K562 (cell line): ENCODE results near the gene TESK2. TPM values are rescaled to one million over a fixed set of nuclear protein-coding genes. Genes with fewer than 3 reads are reported as not detected.

Experiments used
- ATAC-seq: fragments of 200-7000 bp; cut with Tn5 transposase; 3 replicates; pipeline ENCODE4 v1.9.1; 2020; ENCODE audit warnings: moderate library complexity
- BruUV-seq: library from RNA; stranded (reverse); fragments of 400-500 nt; replicated peaks from 2 replicates; lab custom pipeline; 2021; lab: Mats Ljungman, UMichigan
- CTCF ChIA-PET: fragments of 300-600 bp; formaldehyde crosslinking; extraction: SDS; loops from one replicate; lab custom pipeline; 2021; ENCODE audit warnings: low intra/inter-chr PET ratio; lab: Yijun Ruan, JAX
- POLR2A ChIA-PET: fragments of 300-600, 350-650 bp; sonication (Branson Sonifier 250); formaldehyde crosslinking; extraction: SDS; loops from one replicate; lab custom pipeline; 2021; ENCODE audit warnings: antibody characterized with exemption, inconsistent platforms; lab: Yijun Ruan, JAX
- DNase-seq, 4 experiments: peaks; one replicate each; pipeline versions ENCODE4 v3.0.0 to v3.0.0-alpha.2; 2011 to 2018; ENCODE audit warnings: low spot score in 3 of 4, mixed read lengths in 3 of 4; ENCODE audit errors: extremely low read depth in 1 of 4
- FAIRE-seq: peaks from 2 replicates; lab custom pipeline; 2011; peaks lifted over from hg19 to GRCh38; lab: Jason Lieb, UNC
- H2AFZ ChIP-seq: 2 replicates; pipeline ENCODE4 v1.6.0; 2011; ENCODE audit warnings: low read depth, low read length, control low read depth, inconsistent platforms
- H3K27ac ChIP-seq: fragments of 200-600 bp; 3 replicates; pipeline ENCODE4 v1.8.0; 2011; ENCODE audit warnings: low read depth, mild to moderate bottlenecking, control low read depth, inconsistent platforms, low read length, moderate library complexity, mixed read lengths; ENCODE audit errors: extremely low read depth
- H3K27me3 ChIP-seq, 2 experiments: fragments of 300-600 bp in 1 of 2; 2 replicates in 1 of 2; 3 replicates in 1 of 2; pipeline versions ENCODE4 v1.6.0 to v1.8.0; 2011; ENCODE audit warnings: inconsistent platforms in 2 of 2, low read length in 2 of 2, mild to moderate bottlenecking in 1 of 2, mixed read lengths in 1 of 2, moderate library complexity in 1 of 2; ENCODE audit not compliant: control insufficient read depth in 2 of 2, insufficient read depth in 2 of 2
- H3K36me3 ChIP-seq: fragments of 300-600 bp; 3 replicates; pipeline ENCODE4 v1.8.0; 2011; ENCODE audit warnings: mild to moderate bottlenecking, low read length, inconsistent platforms; ENCODE audit not compliant: control insufficient read depth, insufficient read depth
- H3K4me1 ChIP-seq, 2 experiments: fragments of 200-600 bp in 1 of 2; replicated peaks in 1 of 2; 2 replicates in 1 of 2; 3 replicates in 1 of 2; pipeline versions ENCODE4 v1.5.1 to v1.8.0; 2011; ENCODE audit warnings: inconsistent platforms in 2 of 2, low read length in 2 of 2, mild to moderate bottlenecking in 1 of 2, mixed read lengths in 1 of 2, moderate library complexity in 1 of 2; ENCODE audit not compliant: control insufficient read depth in 2 of 2, insufficient read depth in 2 of 2
- H3K4me2 ChIP-seq: 2 replicates; pipeline ENCODE4 v1.6.1; 2011; ENCODE audit warnings: low read length, control low read depth, inconsistent platforms, mixed read lengths; ENCODE audit not compliant: insufficient read depth
- H3K4me3 ChIP-seq: fragments of 200-600 bp; sonication (generic), shearing (Covaris generic); 2 replicates; pipeline ENCODE4 v1.5.1; 2016; ENCODE audit warnings: control low read depth, inconsistent platforms
- H3K79me2 ChIP-seq: fragments of 200-600 bp; 3 replicates; pipeline ENCODE4 v1.8.0; 2011; ENCODE audit warnings: low read length, inconsistent platforms; ENCODE audit not compliant: control insufficient read depth, insufficient read depth
- H3K9ac ChIP-seq, 2 experiments: 2 replicates each; pipeline versions ENCODE4 v1.6.0 to v1.6.1; 2011; ENCODE audit warnings: low read depth in 2 of 2, low read length in 2 of 2, control low read depth in 1 of 2, inconsistent platforms in 1 of 2, mild to moderate bottlenecking in 1 of 2, mixed read lengths in 1 of 2; ENCODE audit not compliant: insufficient read depth in 1 of 2
- H3K9me1 ChIP-seq: one replicate; pipeline ENCODE4 v1.6.0; 2011; ENCODE audit warnings: inconsistent platforms, mild to moderate bottlenecking, low read length, moderate library complexity; ENCODE audit not compliant: control insufficient read depth, insufficient read depth
- H3K9me3 ChIP-seq: replicated peaks from 2 replicates; pipeline ENCODE4 v1.5.1; 2011; ENCODE audit warnings: low read depth, low read length, inconsistent platforms; ENCODE audit not compliant: control insufficient read depth, insufficient read depth
- H4K20me1 ChIP-seq: replicated peaks from 2 replicates; pipeline ENCODE4 v1.6.1; 2011; ENCODE audit warnings: low read length, inconsistent platforms, mixed read lengths; ENCODE audit not compliant: control insufficient read depth, insufficient read depth
- CBX2 ChIP-seq: fragments of 200-600 bp; sonication (generic); IDR thresholded peaks from one replicate; pipeline ENCODE4 v1.6.1; 2012; ENCODE audit warnings: mild to moderate bottlenecking, low read length, inconsistent platforms; ENCODE audit not compliant: insufficient read depth, poor library complexity, severe bottlenecking
- NFATC3 ChIP-seq: fragments of 450-650 bp; IDR thresholded peaks from 2 replicates; pipeline ENCODE4 v1.6.1; 2017; ENCODE audit warnings: mild to moderate bottlenecking
- NFIX ChIP-seq: fragments of 250-450 bp; sonication (Bioruptor Pico); IDR thresholded peaks from 2 replicates; pipeline ENCODE4 v1.4.0; 2020; ENCODE audit warnings: low read depth, mild to moderate bottlenecking, moderate library complexity
- NR1H2 ChIP-seq: sonication (generic); formaldehyde crosslinking; IDR thresholded peaks from 2 replicates; pipeline ENCODE4 v1.4.0; 2020; ENCODE audit warnings: mild to moderate bottlenecking, missing genetic modification reagents
- NRF1 ChIP-seq, 2 experiments: fragments of 450-650 bp; IDR thresholded peaks in 1 of 2; conservative IDR thresholded peaks in 1 of 2; 2 replicates each; pipeline ENCODE4 v1.6.1; 2014; ENCODE audit warnings: mild to moderate bottlenecking in 2 of 2
- PHB ChIP-seq: fragments of 250-450 bp; sonication (Bioruptor Pico); IDR thresholded peaks from 2 replicates; pipeline ENCODE4 v1.5.0; 2021
- POLR3G ChIP-seq: IDR thresholded peaks from 2 replicates; pipeline ENCODE4 v1.6.1; 2011; ENCODE audit not compliant: insufficient read length, insufficient replicate concordance; ENCODE audit errors: extremely low read depth
- STAT5B ChIP-seq: fragments of 250-450 bp; sonication (Bioruptor Pico); IDR thresholded peaks from 2 replicates; pipeline ENCODE4 v1.8.0; 2021; ENCODE audit warnings: mild to moderate bottlenecking, inconsistent platforms
- THRAP3 ChIP-seq: fragments of 450-650 bp; IDR thresholded peaks from 2 replicates; pipeline ENCODE4 v1.6.1; 2016; ENCODE audit warnings: mild to moderate bottlenecking, inconsistent platforms, borderline replicate concordance
- ZFPM2 ChIP-seq: fragments of 250-450 bp; sonication (Bioruptor Pico); IDR thresholded peaks from 2 replicates; pipeline ENCODE4 v1.5.1; 2022; ENCODE audit warnings: mild to moderate bottlenecking
- ZNF217 ChIP-seq: sonication (generic); formaldehyde crosslinking; IDR thresholded peaks from 2 replicates; pipeline ENCODE4 v1.8.0; 2022; ENCODE audit warnings: mild to moderate bottlenecking, missing genetic modification reagents
- ZNF77 ChIP-seq: fragments of 250-450 bp; sonication (Bioruptor Pico); IDR thresholded peaks from 2 replicates; pipeline ENCODE4 v1.5.0; 2020
- WGBS: fragments of 100-300 bp; shearing (Covaris generic); methylation state at CpG from one replicate; pipeline ENCODE4 v1.1.6; 2016; ENCODE audit warnings: low coverage, mixed read lengths; ENCODE audit not compliant: insufficient coverage; ENCODE audit errors: missing lambda C conversion rate; 5-methylcytosine and 5-hydroxymethylcytosine counted together
- in situ Hi-C: fragments of 300-500 bp; cut with MboI; formaldehyde crosslinking; loops from 4 replicates; pipeline ENCODE4 v1.15.0; 2018; ENCODE audit warnings: inconsistent platforms, mixed read lengths
- intact Hi-C: fragments of 100-400 bp; cut with micrococcal nuclease; formaldehyde crosslinking; loops from 2 replicates; pipeline ENCODE4 v1.14.2; 2022
- polyA plus RNA-seq, 8 experiments: library from polyadenylated mRNA; depleted of rRNA in 4 of 8; stranded (reverse) in 5 of 8; unstranded in 3 of 8; fragments of >200 nt; fragmentation: Nextera tagmentation in 2 of 8; fragmentation: Illumina TruSeq in 1 of 8; extraction: Ambion mirVana in 2 of 8; extraction: Trizol in 1 of 8; gene quantifications; 2 replicates each; pipeline versions ENCODE4 v1.2.1 to v1.2.3, GENCODE V29; 2011 to 2014; ENCODE audit warnings: inconsistent platforms in 1 of 8, missing spikeins in 1 of 8
- total RNA-seq, 7 experiments: library from RNA; depleted of rRNA in 6 of 7; stranded (reverse); fragments of >200 nt in 6 of 7; fragmentation: Illumina TruSeq in 2 of 7; extraction: Trizol in 2 of 7; gene quantifications; 2 replicates each; pipeline versions ENCODE4 v1.2.1 to v1.2.3, GENCODE V29; 2011 to 2021; ENCODE audit warnings: low replicate concordance in 1 of 7
- TF ChIP-seq, protein P1 (sequence below): fragments of 200-800 bp; sonication (Bioruptor generic); IDR thresholded peaks from 2 replicates; pipeline ENCODE4 v1.6.1; 2017; ENCODE audit warnings: missing genetic modification characterization, missing compliant biosample characterization
- TF ChIP-seq, protein P2 (sequence below): sonication (generic); formaldehyde crosslinking; IDR thresholded peaks from 2 replicates; pipeline ENCODE4 v1.8.0; 2022; ENCODE audit warnings: missing genetic modification reagents, mild to moderate bottlenecking, moderate library complexity, borderline replicate concordance
- TF ChIP-seq, protein P3 (sequence below): sonication (generic); formaldehyde crosslinking; IDR thresholded peaks from 2 replicates; pipeline ENCODE4 v1.8.0; 2022; ENCODE audit warnings: missing genetic modification reagents, mild to moderate bottlenecking, borderline replicate concordance

TESK2 gene
- total and polyA plus RNA-seq, 9 of the 15 experiments (the other 6 are each of a cell fraction or from before 2014, with no cell fraction given) = 1.6 to 5.3 (median 3.7) TPM

DNA sequence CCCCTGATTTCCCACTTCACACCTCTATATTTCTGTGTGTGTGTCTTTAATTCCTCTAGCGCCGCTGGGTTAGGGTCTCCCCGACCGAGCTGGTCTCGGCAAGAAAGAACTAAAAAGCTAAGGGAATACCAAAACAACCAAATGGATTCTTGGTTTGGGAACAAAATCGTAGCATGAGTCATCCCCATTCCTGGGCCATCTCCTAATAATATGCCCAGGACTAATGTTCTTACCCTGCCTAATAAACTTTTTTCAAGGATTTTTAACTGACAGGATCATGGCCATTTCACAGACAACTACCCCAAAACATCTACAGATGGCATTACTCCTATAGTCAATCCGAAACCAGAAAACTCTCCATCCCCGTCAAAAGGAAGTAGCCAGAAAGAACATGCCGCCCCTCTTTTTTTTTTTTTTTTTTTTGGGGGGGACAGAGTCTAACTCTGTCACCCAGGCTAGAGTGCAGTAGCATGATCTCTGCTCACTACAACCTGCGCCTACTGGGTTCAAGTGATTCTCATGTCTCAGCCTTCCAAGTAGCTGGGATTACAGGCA lies 168.4 kb downstream of the TESK2 start:
- no peak overlapping the region for H2AFZ ChIP-seq
- H3K79me2 ChIP-seq = no peaks in the 10 kb centered on the region
- ChIA-PET POLR2A (interaction anchor here (0.6 to 0.8 kb wide), 2 partner anchors 14 to 310 kb away, joined by 3 to 4 read pairs; no protein-coding TSS in a partner anchor), CTCF (no interaction called here)
- DNase-seq (peak in 1 of 4 experiments; percentile 3), ATAC-seq (no peak), FAIRE-seq (no peak)
- no TSS peak for BruUV-seq
- intact Hi-C loops = no loop called here
- 84% methylated on average over 10 of the region's 10 CpGs for WGBS
- no peaks in the 10 kb centered on the region for H3K9me3 ChIP-seq
- H3K27ac ChIP-seq = no peak overlapping the region
- in situ Hi-C loops = no loop called here
- no peaks in the 10 kb centered on the region for H3K9me1 ChIP-seq
- peaks cover 0 to 20% of the 10 kb centered on the region in 2 experiments; a peak in 2 of 5 replicates for H3K4me1 ChIP-seq
- H3K36me3 ChIP-seq = no peaks in the 10 kb centered on the region
- no peak overlapping the region for H3K9ac ChIP-seq
- H3K27me3 ChIP-seq = no peaks in the 10 kb centered on the region
- H3K4me2 ChIP-seq = no peak overlapping the region
- TF ChIP-seq, protein P1, sequence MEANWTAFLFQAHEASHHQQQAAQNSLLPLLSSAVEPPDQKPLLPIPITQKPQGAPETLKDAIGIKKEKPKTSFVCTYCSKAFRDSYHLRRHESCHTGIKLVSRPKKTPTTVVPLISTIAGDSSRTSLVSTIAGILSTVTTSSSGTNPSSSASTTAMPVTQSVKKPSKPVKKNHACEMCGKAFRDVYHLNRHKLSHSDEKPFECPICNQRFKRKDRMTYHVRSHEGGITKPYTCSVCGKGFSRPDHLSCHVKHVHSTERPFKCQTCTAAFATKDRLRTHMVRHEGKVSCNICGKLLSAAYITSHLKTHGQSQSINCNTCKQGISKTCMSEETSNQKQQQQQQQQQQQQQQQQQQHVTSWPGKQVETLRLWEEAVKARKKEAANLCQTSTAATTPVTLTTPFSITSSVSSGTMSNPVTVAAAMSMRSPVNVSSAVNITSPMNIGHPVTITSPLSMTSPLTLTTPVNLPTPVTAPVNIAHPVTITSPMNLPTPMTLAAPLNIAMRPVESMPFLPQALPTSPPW (CRISPR knock-in tag) = no peak
- no peak for TF ChIP-seq NFIX (CRISPR knock-in tag)
- TF ChIP-seq ZNF77 (CRISPR knock-in tag) = no peak
- TF ChIP-seq POLR3G = no peak
- TF ChIP-seq STAT5B (CRISPR knock-in tag) = no peak
- TF ChIP-seq NRF1 (conservative IDR thresholded peaks at IDR 0.05 in 1 of 2, IDR thresholded peaks at IDR 0.05 in 1 of 2) = no peak
- no peak for TF ChIP-seq PHB
- TF ChIP-seq, protein P2, sequence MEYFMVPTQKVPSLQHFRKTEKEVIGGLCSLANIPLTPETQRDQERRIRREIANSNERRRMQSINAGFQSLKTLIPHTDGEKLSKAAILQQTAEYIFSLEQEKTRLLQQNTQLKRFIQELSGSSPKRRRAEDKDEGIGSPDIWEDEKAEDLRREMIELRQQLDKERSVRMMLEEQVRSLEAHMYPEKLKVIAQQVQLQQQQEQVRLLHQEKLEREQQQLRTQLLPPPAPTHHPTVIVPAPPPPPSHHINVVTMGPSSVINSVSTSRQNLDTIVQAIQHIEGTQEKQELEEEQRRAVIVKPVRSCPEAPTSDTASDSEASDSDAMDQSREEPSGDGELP (CRISPR knock-in tag) = no peak
- no peak for TF ChIP-seq NR1H2 (CRISPR knock-in tag)
- TF ChIP-seq, protein P3, sequence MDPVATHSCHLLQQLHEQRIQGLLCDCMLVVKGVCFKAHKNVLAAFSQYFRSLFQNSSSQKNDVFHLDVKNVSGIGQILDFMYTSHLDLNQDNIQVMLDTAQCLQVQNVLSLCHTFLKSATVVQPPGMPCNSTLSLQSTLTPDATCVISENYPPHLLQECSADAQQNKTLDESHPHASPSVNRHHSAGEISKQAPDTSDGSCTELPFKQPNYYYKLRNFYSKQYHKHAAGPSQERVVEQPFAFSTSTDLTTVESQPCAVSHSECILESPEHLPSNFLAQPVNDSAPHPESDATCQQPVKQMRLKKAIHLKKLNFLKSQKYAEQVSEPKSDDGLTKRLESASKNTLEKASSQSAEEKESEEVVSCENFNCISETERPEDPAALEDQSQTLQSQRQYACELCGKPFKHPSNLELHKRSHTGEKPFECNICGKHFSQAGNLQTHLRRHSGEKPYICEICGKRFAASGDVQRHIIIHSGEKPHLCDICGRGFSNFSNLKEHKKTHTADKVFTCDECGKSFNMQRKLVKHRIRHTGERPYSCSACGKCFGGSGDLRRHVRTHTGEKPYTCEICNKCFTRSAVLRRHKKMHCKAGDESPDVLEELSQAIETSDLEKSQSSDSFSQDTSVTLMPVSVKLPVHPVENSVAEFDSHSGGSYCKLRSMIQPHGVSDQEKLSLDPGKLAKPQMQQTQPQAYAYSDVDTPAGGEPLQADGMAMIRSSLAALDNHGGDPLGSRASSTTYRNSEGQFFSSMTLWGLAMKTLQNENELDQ (CRISPR knock-in tag) = no peak
- TF ChIP-seq NFATC3 = no peak
- no peak for TF ChIP-seq CBX2
- TF ChIP-seq ZFPM2 (CRISPR knock-in tag) = no peak
- TF ChIP-seq ZNF217 (CRISPR knock-in tag) = no peak
- no peak for TF ChIP-seq THRAP3
- TF ChIP-seq, all 486 proteins: peak for 0
- Histone ChIP-seq H4K20me1 (no peaks in the 10 kb centered on the region), H3K4me3 (no peak overlapping the region)
